GM18526 (cell line): ENCODE data around the gene FCER2.

Experiments used
- POLR2A ChIP-seq: IDR thresholded peaks from 3 replicates; pipeline ENCODE4 v1.6.1; 2011; ENCODE audit not compliant: insufficient read length; ENCODE audit errors: extremely low read depth

The FCER2 gene

GRCh38 chr19:7638802-7639465, 63.0 kb downstream of the FCER2 start:
- TF ChIP-seq POLR2A: no peak
